ENCODE measurements around the gene WNT5B.
A peak's percentile ranks its signal among the peaks of the same experiment; 100 is the strongest.

The WNT5B gene

GRCh38 chr12:1628666-1629337, at the start of gene WNT5B:
Gene WNT5B, plus strand, starts transcription at chr12:1629231. Its CDS starts 2,124 bp downstream, at chr12:1631355.
- FAIRE-seq, result no peak

GRCh38 chr12:1579651-1580435, 49.2 kb upstream of the WNT5B start:
- peak; percentile 27 for FAIRE-seq

GRCh38 chr12:1580526-1580925, 48.5 kb upstream of the WNT5B start:
- FAIRE-seq, result no peak

- FAIRE-seq, result no peak
Observed at GRCh38 chr12:1581973-1582708, 46.9 kb upstream of the WNT5B start.

GRCh38 chr12:1582709-1583050, 46.4 kb upstream of the WNT5B start:
- no peak for FAIRE-seq

- peak; percentile 92 for FAIRE-seq
Observed at GRCh38 chr12:1583421-1584078, 45.5 kb upstream of the WNT5B start.

GRCh38 chr12:1584326-1584725, 44.7 kb upstream of the WNT5B start:
- FAIRE-seq, result no peak

GRCh38 chr12:1587927-1588574, 41.0 kb upstream of the WNT5B start:
- no peak for FAIRE-seq

- FAIRE-seq, result no peak
Observed at GRCh38 chr12:1588575-1588947, 40.5 kb upstream of the WNT5B start.

GRCh38 chr12:1590221-1590979, 38.6 kb upstream of the WNT5B start:
- FAIRE-seq, result no peak

GRCh38 chr12:1591034-1591433, 38.0 kb upstream of the WNT5B start:
- FAIRE-seq, result peak; percentile 72

GRCh38 chr12:1591543-1591942, 37.5 kb upstream of the WNT5B start:
- no peak for FAIRE-seq

- no peak for FAIRE-seq
Observed at GRCh38 chr12:1592444-1593173, 36.4 kb upstream of the WNT5B start.

GRCh38 chr12:1593174-1594005, 35.6 kb upstream of the WNT5B start:
- no peak for FAIRE-seq

- FAIRE-seq, result no peak
Observed at GRCh38 chr12:1594006-1594260, 35.1 kb upstream of the WNT5B start.

- no peak for FAIRE-seq
Observed at GRCh38 chr12:1594261-1595025, 34.6 kb upstream of the WNT5B start, which contains the start of gene FBXL14. Gene FBXL14, minus strand, starts transcription at chr12:1594581. Its CDS starts 515 bp downstream, at chr12:1594066.

GRCh38 chr12:1595026-1595561, 33.9 kb upstream of the WNT5B start:
- no peak for FAIRE-seq

GRCh38 chr12:1595690-1596347, 33.2 kb upstream of the WNT5B start:
- FAIRE-seq, result no peak

- no peak for FAIRE-seq
Observed at GRCh38 chr12:1598757-1599156, 30.3 kb upstream of the WNT5B start.

Measured in G401.6 (cell line).